ENCODE data around the gene CREM. TPM values are rescaled to one million over a fixed set of nuclear protein-coding genes. Genes with fewer than 3 reads are reported as not detected.

Gene CREM
- total RNA-seq, 1 donor from 2014 or later = 58.5 TPM

DNA sequence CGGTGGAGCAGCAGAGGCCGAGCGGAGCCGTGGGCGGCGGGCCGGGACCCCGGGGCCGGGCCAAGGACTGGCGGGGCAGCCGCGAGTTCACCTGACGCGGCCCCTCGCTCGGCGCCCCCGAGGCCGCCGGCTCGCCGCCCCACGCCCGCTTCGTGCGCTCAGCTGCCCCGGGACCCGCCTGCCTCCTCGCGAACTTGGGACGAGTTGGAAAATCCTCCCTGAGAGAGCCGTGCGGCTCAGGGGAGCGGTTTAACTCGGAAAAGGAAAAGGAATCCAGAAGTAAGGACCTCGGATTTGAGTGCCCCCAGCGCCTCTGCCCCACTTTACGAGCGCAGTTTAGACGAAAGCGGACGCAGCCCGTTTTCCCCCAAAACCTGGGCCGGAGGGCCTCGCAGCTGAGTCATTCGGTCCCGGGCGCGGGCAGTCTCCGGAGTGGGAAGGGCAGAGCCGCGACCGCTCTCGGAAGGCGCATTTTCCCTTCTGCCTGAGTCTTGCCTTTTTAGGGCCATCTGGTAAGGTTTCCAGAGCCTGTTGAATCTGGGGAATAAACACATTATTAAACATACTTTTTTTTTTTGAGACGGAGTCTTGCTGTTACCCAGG, 744 bp downstream of the CREM start:
- no peaks in the 10 kb centered on the region for H3K36me3 ChIP-seq
- peak; percentile 61 for DNase-seq
- intact Hi-C loops (cut with micrococcal nuclease) = no loop called here
- no peaks in the 10 kb centered on the region for H3K9me3 ChIP-seq (replicated peaks)
- TF ChIP-seq, protein P1, sequence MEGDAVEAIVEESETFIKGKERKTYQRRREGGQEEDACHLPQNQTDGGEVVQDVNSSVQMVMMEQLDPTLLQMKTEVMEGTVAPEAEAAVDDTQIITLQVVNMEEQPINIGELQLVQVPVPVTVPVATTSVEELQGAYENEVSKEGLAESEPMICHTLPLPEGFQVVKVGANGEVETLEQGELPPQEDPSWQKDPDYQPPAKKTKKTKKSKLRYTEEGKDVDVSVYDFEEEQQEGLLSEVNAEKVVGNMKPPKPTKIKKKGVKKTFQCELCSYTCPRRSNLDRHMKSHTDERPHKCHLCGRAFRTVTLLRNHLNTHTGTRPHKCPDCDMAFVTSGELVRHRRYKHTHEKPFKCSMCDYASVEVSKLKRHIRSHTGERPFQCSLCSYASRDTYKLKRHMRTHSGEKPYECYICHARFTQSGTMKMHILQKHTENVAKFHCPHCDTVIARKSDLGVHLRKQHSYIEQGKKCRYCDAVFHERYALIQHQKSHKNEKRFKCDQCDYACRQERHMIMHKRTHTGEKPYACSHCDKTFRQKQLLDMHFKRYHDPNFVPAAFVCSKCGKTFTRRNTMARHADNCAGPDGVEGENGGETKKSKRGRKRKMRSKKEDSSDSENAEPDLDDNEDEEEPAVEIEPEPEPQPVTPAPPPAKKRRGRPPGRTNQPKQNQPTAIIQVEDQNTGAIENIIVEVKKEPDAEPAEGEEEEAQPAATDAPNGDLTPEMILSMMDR (IDR thresholded peaks at IDR 0.05; ENCODE audit: borderline replicate concordance) = no peak
- no peaks in the 10 kb centered on the region for H3K27me3 ChIP-seq (ENCODE audit: low read depth)
- H3K4me3 ChIP-seq = peak overlapping the region; percentile 92
- peaks cover 59% of the 10 kb centered on the region for H3K4me1 ChIP-seq
- H3K27ac ChIP-seq (replicated peaks) = peak overlapping the region; percentile 100

GRCh38 chr10:35129185-35129674, 2.6 kb downstream of the CREM start:
- no peak for DNase-seq
- no peaks in the 10 kb centered on the region for H3K27me3 ChIP-seq (ENCODE audit: low read depth)
- no peaks in the 10 kb centered on the region for H3K36me3 ChIP-seq
- TF ChIP-seq, protein P1 (IDR thresholded peaks at IDR 0.05; ENCODE audit: borderline replicate concordance) = no peak
- H3K4me3 ChIP-seq = peak overlapping the region; percentile 2
- no peaks in the 10 kb centered on the region for H3K9me3 ChIP-seq (replicated peaks)
- intact Hi-C loops (cut with micrococcal nuclease) = no loop called here
- peak overlapping the region; percentile 44 for H3K27ac ChIP-seq (replicated peaks)
- H3K4me1 ChIP-seq = peaks cover 57% of the 10 kb centered on the region

GRCh38 chr10:35130663-35131062, 4.0 kb downstream of the CREM start:
- intact Hi-C loops (cut with micrococcal nuclease) = no loop called here
- H3K4me1 ChIP-seq = peaks cover 48% of the 10 kb centered on the region
- TF ChIP-seq, protein P1 (IDR thresholded peaks at IDR 0.05; ENCODE audit: borderline replicate concordance) = no peak
- no peaks in the 10 kb centered on the region for H3K36me3 ChIP-seq
- DNase-seq = no peak
- no peaks in the 10 kb centered on the region for H3K27me3 ChIP-seq (ENCODE audit: low read depth)
- no peak overlapping the region for H3K4me3 ChIP-seq
- H3K9me3 ChIP-seq (replicated peaks) = no peaks in the 10 kb centered on the region
- H3K27ac ChIP-seq (replicated peaks) = peak overlapping the region; percentile 44

GRCh38 chr10:35132727-35133126, 6.1 kb downstream of the CREM start:
- no peak for DNase-seq
- H3K9me3 ChIP-seq (replicated peaks) = no peaks in the 10 kb centered on the region
- no peak overlapping the region for H3K4me3 ChIP-seq
- intact Hi-C loops (cut with micrococcal nuclease) = no loop called here
- no peak overlapping the region for H3K27ac ChIP-seq (replicated peaks)
- H3K27me3 ChIP-seq (ENCODE audit: low read depth) = no peaks in the 10 kb centered on the region
- TF ChIP-seq, protein P1 (IDR thresholded peaks at IDR 0.05; ENCODE audit: borderline replicate concordance) = no peak
- H3K36me3 ChIP-seq = no peaks in the 10 kb centered on the region
- H3K4me1 ChIP-seq = peaks cover 46% of the 10 kb centered on the region

- no peak for DNase-seq
- H3K27ac ChIP-seq (replicated peaks) = no peak overlapping the region
- intact Hi-C loops (cut with micrococcal nuclease) = no loop called here
- no peaks in the 10 kb centered on the region for H3K9me3 ChIP-seq (replicated peaks)
- no peak overlapping the region for H3K4me3 ChIP-seq
- peaks cover 37% of the 10 kb centered on the region for H3K4me1 ChIP-seq
- H3K36me3 ChIP-seq = no peaks in the 10 kb centered on the region
- TF ChIP-seq, protein P1 (IDR thresholded peaks at IDR 0.05; ENCODE audit: borderline replicate concordance) = no peak
- no peaks in the 10 kb centered on the region for H3K27me3 ChIP-seq (ENCODE audit: low read depth)
Observed at GRCh38 chr10:35133586-35133985, 6.9 kb downstream of the CREM start.
